KMS-11 (cell line): ENCODE data around the gene CERS6.

Source experiments
- H2AFZ ChIP-seq: fragments of 200-600 bp; sonication (generic); 2 replicates; pipeline ENCODE4 v1.6.1; 2016; ENCODE audit warnings: antibody characterized with exemption, mixed run types, low read depth
- H3K27ac ChIP-seq: fragments of 200-600 bp; sonication (generic); 2 replicates; pipeline ENCODE4 v1.6.1; 2016; ENCODE audit warnings: mild to moderate bottlenecking, mixed run types
- H3K27me3 ChIP-seq: fragments of 200-600 bp; sonication (generic); 2 replicates; pipeline ENCODE4 v1.6.1; 2017; ENCODE audit warnings: mild to moderate bottlenecking, low read depth, mixed run types, moderate library complexity; ENCODE audit not compliant: insufficient read depth
- H3K36me3 ChIP-seq: fragments of 200-600 bp; sonication (generic); 2 replicates; pipeline ENCODE4 v1.6.1; 2017; ENCODE audit warnings: mild to moderate bottlenecking, mixed run types; ENCODE audit not compliant: insufficient read depth
- H3K4me1 ChIP-seq: fragments of 200-600 bp; sonication (generic); 2 replicates; pipeline ENCODE4 v1.6.1; 2016; ENCODE audit warnings: mild to moderate bottlenecking, low read depth, mixed run types; ENCODE audit not compliant: poor library complexity, severe bottlenecking
- H3K4me2 ChIP-seq: fragments of 200-600 bp; sonication (generic); 2 replicates; pipeline ENCODE4 v1.7.0; 2016; ENCODE audit warnings: mild to moderate bottlenecking, mixed run types
- H3K4me3 ChIP-seq: fragments of 200-600 bp; sonication (generic); IDR thresholded peaks from 2 replicates; pipeline ENCODE4 v1.6.1; 2017; ENCODE audit warnings: low read depth, low read length, mixed read lengths; ENCODE audit not compliant: insufficient read depth
- H3K79me2 ChIP-seq: fragments of 200-600 bp; sonication (generic); 2 replicates; pipeline ENCODE4 v1.6.1; 2016; ENCODE audit warnings: low read depth, mixed run types; ENCODE audit not compliant: insufficient read depth
- H3K9ac ChIP-seq: fragments of 200-600 bp; sonication (generic); 2 replicates; pipeline ENCODE4 v1.6.1; 2016; ENCODE audit warnings: mild to moderate bottlenecking, mixed run types
- H4K20me1 ChIP-seq: fragments of 200-600 bp; sonication (generic); 2 replicates; pipeline ENCODE4 v1.6.1; 2016; ENCODE audit warnings: mild to moderate bottlenecking, mixed run types; ENCODE audit not compliant: insufficient read depth
- CTCF ChIP-seq: fragments of 200-600 bp; sonication (generic); conservative IDR thresholded peaks from 2 replicates; pipeline ENCODE4 v1.6.1; 2017; ENCODE audit warnings: low read depth, mild to moderate bottlenecking, antibody characterized with exemption, low read length, moderate library complexity, mixed read lengths

The CERS6 gene

GRCh38 chr2:168641636-168642035, 185.6 kb downstream of the CERS6 start:
- no peak for TF ChIP-seq CTCF
- Histone ChIP-seq H4K20me1 (no peaks in the 10 kb centered on the region), H3K4me3 (no peak overlapping the region), H3K27me3 (no peaks in the 10 kb centered on the region), H3K9ac (no peak overlapping the region), H3K4me2 (no peak overlapping the region), H3K27ac (no peak overlapping the region), H2AFZ (no peak overlapping the region), H3K79me2 (no peaks in the 10 kb centered on the region), H3K4me1 (no peaks in the 10 kb centered on the region), H3K36me3 (no peaks in the 10 kb centered on the region)

DNA sequence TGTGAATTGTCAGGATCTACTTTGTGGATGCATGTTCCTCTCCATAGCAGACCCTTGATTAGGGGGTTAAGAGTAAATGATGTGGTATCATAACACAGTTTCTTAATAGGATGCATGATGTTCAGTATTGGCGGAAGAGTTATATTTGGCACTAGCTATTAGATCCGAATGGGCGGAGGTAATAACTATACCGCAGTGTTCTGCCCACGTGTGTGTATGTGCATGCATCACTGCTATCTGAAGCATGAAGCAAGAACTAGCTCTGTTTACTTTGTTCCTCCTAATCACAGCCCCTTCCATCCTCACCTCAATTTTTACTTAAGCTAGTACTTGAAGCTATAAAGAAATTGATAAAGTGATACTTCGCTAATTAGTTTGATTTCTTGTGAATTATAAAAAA, 186.8 kb downstream of the CERS6 start:
- Histone ChIP-seq H3K9ac (no peak overlapping the region), H3K36me3 (no peaks in the 10 kb centered on the region), H3K4me1 (no peaks in the 10 kb centered on the region), H3K27me3 (no peaks in the 10 kb centered on the region), H4K20me1 (no peaks in the 10 kb centered on the region), H3K27ac (no peak overlapping the region), H2AFZ (no peak overlapping the region), H3K4me3 (no peak overlapping the region), H3K79me2 (no peaks in the 10 kb centered on the region), H3K4me2 (no peak overlapping the region)
- no peak for TF ChIP-seq CTCF

DNA sequence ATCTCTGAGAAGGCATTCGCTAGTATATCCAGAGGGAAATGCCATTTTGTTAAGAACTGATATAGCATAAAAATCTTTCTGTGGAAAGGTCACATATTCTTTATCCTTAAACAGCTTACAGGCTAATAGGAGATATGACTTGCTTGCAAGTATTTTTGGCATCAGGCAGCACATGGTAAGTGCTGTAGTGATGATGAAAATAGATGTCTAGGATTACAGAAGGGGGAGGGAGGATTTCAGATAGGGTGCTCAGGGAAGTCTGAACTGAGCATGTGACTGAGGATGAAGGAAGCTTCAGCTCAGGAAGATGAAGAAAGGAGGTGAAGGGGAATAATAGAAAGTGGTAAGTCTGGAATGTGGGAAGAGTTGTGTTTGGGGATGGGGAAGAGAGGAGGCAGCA, 187.9 kb downstream of the CERS6 start:
- Histone ChIP-seq H3K9ac (no peak overlapping the region), H3K36me3 (no peaks in the 10 kb centered on the region), H3K4me1 (no peaks in the 10 kb centered on the region), H3K4me2 (no peak overlapping the region), H3K27me3 (no peaks in the 10 kb centered on the region), H3K79me2 (no peaks in the 10 kb centered on the region), H4K20me1 (no peaks in the 10 kb centered on the region), H3K4me3 (no peak overlapping the region), H2AFZ (no peak overlapping the region), H3K27ac (no peak overlapping the region)
- TF ChIP-seq CTCF = no peak

DNA sequence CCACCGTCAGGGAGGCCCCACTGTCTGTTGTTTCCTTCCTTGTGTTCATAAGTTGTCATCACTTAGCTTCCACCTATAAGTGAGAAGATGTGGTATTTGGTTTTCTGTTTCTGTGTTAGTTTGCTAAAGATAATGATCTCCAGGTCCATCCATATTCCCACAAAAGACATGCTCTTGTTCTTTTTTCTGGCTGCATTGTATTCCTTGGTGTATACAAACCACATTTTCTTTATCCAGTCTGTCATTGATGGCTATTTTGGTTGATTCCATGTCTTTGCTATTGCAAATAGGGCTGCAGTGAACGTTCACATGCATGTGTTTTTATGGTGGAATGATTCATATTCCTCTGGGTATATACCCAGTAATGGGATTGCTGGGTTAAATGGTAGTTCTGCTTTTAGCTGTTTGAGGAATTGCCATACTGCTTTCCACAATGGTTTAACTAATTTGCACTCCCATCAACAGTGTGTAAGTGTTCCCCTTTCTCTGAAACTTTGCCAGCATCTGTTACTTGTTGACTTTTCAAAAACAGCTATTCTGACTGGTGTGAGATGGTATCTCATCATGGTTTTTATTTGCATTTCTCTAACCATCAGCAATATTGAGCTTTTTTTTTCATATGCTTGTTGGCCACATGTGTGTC, 189.7 kb downstream of the CERS6 start:
- TF ChIP-seq CTCF = no peak
- Histone ChIP-seq H3K4me1 (no peaks in the 10 kb centered on the region), H4K20me1 (no peaks in the 10 kb centered on the region), H3K27ac (no peak overlapping the region), H3K27me3 (no peaks in the 10 kb centered on the region), H2AFZ (no peak overlapping the region), H3K79me2 (no peaks in the 10 kb centered on the region), H3K9ac (no peak overlapping the region), H3K4me2 (no peak overlapping the region), H3K36me3 (no peaks in the 10 kb centered on the region), H3K4me3 (no peak overlapping the region)
